PC-9 (cell line): ENCODE results near the gene GNA12.

Experiments used
- CTCF ChIP-seq: fragments of 200-600 bp; sonication (generic); conservative IDR thresholded peaks from 2 replicates; pipeline ENCODE4 v1.6.1; 2017; ENCODE audit warnings: mixed run types, antibody characterized with exemption, mild to moderate bottlenecking, moderate library complexity
- EZH2 ChIP-seq: fragments of 200-600 bp; sonication (generic); IDR thresholded peaks from 2 replicates; pipeline ENCODE4 v1.8.0; 2017; ENCODE audit warnings: antibody characterized with exemption, low read depth

- no peak for TF ChIP-seq CTCF
- TF ChIP-seq EZH2 = no peak
Measured at GRCh38 chr7:2721842-2722241, 122.3 kb downstream of the GNA12 start.
